ENCODE measurements around the gene WDR59. TPM values are rescaled to one million over a fixed set of nuclear protein-coding genes. Genes with fewer than 3 reads are reported as not detected.
A peak's percentile ranks its signal among the peaks of the same experiment; 100 is the strongest.

WDR59 gene
- total RNA-seq, 1 donor from 2014 or later, result 64.0 TPM

DNA sequence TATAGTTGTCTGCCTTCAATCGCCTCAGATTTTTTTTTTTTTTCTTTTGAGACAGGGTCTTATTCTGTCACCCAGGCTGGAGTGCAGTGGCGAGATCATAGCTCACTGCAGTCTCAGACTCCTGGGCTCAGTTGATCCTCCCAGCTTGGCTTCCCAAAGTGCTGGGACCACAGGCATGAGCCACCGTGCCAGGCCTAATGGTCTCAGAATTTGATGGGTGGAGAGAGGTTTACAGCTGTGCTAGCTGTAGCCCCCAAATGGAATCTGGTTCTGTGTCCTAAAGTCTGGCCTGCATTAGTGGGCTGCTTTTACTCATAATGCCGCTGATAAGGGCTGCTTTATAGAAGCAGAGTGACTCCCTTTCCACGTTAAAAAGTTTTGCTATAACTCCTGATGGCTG, 19.0 kb upstream of the WDR59 start:
- peaks cover 9% of the 10 kb centered on the region for H3F3A ChIP-seq (ENCODE audit: low read depth)
- no peaks in the 10 kb centered on the region for H3K36me3 ChIP-seq
- peaks cover 83% of the 10 kb centered on the region for H4K20me1 ChIP-seq (ENCODE audit: low read depth)
- Mint-ChIP-seq H3K9me3 (peaks cover 8% of the 10 kb centered on the region), H3K4me3 (no peak overlapping the region), H3K27ac (no peak overlapping the region), H3K36me3 (peaks cover 35% of the 10 kb centered on the region), H3K4me1 (peaks cover 28% of the 10 kb centered on the region), H3K27me3 (ENCODE audit: insufficient read depth, low read depth) (no peaks in the 10 kb centered on the region)
- H3K27me3 ChIP-seq, result no peaks in the 10 kb centered on the region
- no peak for DNase-seq (ENCODE audit: low spot score)
- no peak overlapping the region for H3K9ac ChIP-seq
- TF ChIP-seq EZH2phosphoT487 (IDR thresholded peaks at IDR 0.05) (no peak), EZH2 (IDR thresholded peaks at IDR 0.05) (no peak)
- TF ChIP-seq, protein P1, sequence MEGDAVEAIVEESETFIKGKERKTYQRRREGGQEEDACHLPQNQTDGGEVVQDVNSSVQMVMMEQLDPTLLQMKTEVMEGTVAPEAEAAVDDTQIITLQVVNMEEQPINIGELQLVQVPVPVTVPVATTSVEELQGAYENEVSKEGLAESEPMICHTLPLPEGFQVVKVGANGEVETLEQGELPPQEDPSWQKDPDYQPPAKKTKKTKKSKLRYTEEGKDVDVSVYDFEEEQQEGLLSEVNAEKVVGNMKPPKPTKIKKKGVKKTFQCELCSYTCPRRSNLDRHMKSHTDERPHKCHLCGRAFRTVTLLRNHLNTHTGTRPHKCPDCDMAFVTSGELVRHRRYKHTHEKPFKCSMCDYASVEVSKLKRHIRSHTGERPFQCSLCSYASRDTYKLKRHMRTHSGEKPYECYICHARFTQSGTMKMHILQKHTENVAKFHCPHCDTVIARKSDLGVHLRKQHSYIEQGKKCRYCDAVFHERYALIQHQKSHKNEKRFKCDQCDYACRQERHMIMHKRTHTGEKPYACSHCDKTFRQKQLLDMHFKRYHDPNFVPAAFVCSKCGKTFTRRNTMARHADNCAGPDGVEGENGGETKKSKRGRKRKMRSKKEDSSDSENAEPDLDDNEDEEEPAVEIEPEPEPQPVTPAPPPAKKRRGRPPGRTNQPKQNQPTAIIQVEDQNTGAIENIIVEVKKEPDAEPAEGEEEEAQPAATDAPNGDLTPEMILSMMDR (IDR thresholded peaks at IDR 0.05), result no peak
- H3K4me2 ChIP-seq, result no peak overlapping the region
- peaks cover 98% of the 10 kb centered on the region for H3K79me2 ChIP-seq (ENCODE audit: low read depth)
- no peak overlapping the region for H3K4me3 ChIP-seq
- H3K9me3 ChIP-seq (ENCODE audit: low read depth), result no peaks in the 10 kb centered on the region
- no peak overlapping the region for H2AFZ ChIP-seq (replicated peaks)
- H3K27ac ChIP-seq, result no peak overlapping the region
- H3K4me1 ChIP-seq, result peaks cover 17% of the 10 kb centered on the region

DNA sequence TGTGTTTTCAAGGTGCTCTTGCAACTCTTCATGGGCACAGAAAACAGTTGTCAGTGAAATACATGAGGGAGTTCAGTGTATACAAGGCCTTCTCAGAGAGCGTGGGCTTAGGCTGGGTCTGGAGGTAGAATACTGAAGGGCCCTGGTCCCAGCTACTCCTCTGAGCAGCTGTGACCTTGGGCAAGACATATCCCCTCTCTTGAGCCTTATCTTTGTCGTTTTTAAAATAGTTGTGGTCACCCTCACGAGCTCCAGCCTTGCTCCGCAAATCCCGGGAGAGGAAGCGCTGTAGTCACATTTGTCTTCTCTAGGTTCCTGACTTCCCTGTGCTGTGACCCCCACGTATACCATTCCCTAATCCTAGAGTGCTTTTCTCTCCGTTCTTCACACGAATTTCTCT, 17.6 kb upstream of the WDR59 start:
- TF ChIP-seq, protein P1 (IDR thresholded peaks at IDR 0.05), result no peak
- TF ChIP-seq EZH2phosphoT487 (IDR thresholded peaks at IDR 0.05), result no peak
- no peak for TF ChIP-seq EZH2 (IDR thresholded peaks at IDR 0.05)
- no peak overlapping the region for H3K27ac Mint-ChIP-seq
- peaks cover 73% of the 10 kb centered on the region for H4K20me1 ChIP-seq (ENCODE audit: low read depth)

DNA sequence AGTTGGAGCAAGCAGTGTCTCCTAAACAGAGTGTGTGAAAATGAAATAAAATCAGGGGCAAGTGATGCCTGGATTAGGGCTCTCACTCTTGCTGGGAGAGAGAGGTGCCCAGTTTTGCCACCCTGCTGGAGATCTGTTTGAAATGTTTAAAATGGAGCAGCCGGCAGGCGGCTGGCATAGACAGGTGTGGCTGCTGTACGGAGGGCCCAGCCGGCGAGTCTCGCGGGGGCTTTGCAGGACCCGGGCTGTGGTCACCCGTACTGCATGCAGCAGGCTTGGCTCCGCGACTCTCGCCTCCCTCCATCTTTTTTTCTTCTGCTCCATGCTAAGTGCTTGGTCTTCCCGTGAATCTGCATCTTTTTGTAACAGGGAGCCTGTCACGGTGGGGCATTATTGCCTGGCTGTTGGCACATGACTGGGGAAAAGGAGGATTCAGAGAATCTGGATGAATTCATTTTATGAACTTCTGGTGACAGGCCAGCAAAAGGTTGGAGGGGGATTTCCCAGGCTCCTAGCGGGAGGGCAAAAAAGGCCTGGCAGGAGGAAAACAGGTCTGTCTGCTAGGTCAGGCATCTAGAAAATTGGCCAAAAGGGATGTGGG, 15.7 kb upstream of the WDR59 start:
- no peak overlapping the region for H3K27ac Mint-ChIP-seq
- H4K20me1 ChIP-seq (ENCODE audit: low read depth), result peaks cover 61% of the 10 kb centered on the region
- H3K4me1 ChIP-seq, result peaks cover 17% of the 10 kb centered on the region
- no peaks in the 10 kb centered on the region for H3K27me3 ChIP-seq
- peak overlapping the region; percentile 100 for H3K4me3 ChIP-seq
- no peak overlapping the region for H3K9ac ChIP-seq
- TF ChIP-seq, protein P1 (IDR thresholded peaks at IDR 0.05), result no peak
- H3K4me2 ChIP-seq, result peak overlapping the region; percentile 99
- peak overlapping the region; percentile 93 for H3K4me3 Mint-ChIP-seq
- no peaks in the 10 kb centered on the region for H3K9me3 Mint-ChIP-seq
- no peak overlapping the region for H3K27ac ChIP-seq
- no peaks in the 10 kb centered on the region for H3K27me3 Mint-ChIP-seq (ENCODE audit: insufficient read depth, low read depth)
- no peaks in the 10 kb centered on the region for H3K9me3 ChIP-seq (ENCODE audit: low read depth)
- H2AFZ ChIP-seq (replicated peaks), result no peak overlapping the region
- peaks cover 22% of the 10 kb centered on the region for H3K36me3 Mint-ChIP-seq
- no peaks in the 10 kb centered on the region for H3K36me3 ChIP-seq
- H3K4me1 Mint-ChIP-seq, result peaks cover 32% of the 10 kb centered on the region
- peaks cover 64% of the 10 kb centered on the region for H3K79me2 ChIP-seq (ENCODE audit: low read depth)
- DNase-seq (ENCODE audit: low spot score), result peak; percentile 27
- peaks cover 15% of the 10 kb centered on the region for H3F3A ChIP-seq (ENCODE audit: low read depth)

More for the DNA sequence above, 17.6 kb upstream of the WDR59 start:
- Histone ChIP-seq H3K27me3 (no peaks in the 10 kb centered on the region), H3K4me3 (no peak overlapping the region), H3K36me3 (no peaks in the 10 kb centered on the region), H3K9me3 (ENCODE audit: low read depth) (no peaks in the 10 kb centered on the region), H3K4me1 (peaks cover 17% of the 10 kb centered on the region), H3K79me2 (ENCODE audit: low read depth) (peaks cover 83% of the 10 kb centered on the region), H3K9ac (no peak overlapping the region), H3K27ac (no peak overlapping the region), H3K4me2 (no peak overlapping the region), H3F3A (ENCODE audit: low read depth) (peaks cover 15% of the 10 kb centered on the region), H2AFZ (replicated peaks) (no peak overlapping the region)
- Mint-ChIP-seq H3K27me3 (ENCODE audit: insufficient read depth, low read depth) (no peaks in the 10 kb centered on the region), H3K4me1 (peaks cover 32% of the 10 kb centered on the region), H3K9me3 (peaks cover 2% of the 10 kb centered on the region), H3K4me3 (peak overlapping the region; percentile 6), H3K36me3 (peaks cover 27% of the 10 kb centered on the region)
- no peak for DNase-seq (ENCODE audit: low spot score)

Data from neural progenitor cell (in vitro differentiated cells).